ENCODE data around the gene ZFYVE28. TPM values are rescaled to one million over a fixed set of nuclear protein-coding genes. Genes with fewer than 3 reads are reported as not detected.
A peak's percentile ranks its signal among the peaks of the same experiment; 100 is the strongest.

ZFYVE28 gene
- total RNA-seq, 2 donors from 2014 or later = 13.8 to 25.6 TPM

DNA sequence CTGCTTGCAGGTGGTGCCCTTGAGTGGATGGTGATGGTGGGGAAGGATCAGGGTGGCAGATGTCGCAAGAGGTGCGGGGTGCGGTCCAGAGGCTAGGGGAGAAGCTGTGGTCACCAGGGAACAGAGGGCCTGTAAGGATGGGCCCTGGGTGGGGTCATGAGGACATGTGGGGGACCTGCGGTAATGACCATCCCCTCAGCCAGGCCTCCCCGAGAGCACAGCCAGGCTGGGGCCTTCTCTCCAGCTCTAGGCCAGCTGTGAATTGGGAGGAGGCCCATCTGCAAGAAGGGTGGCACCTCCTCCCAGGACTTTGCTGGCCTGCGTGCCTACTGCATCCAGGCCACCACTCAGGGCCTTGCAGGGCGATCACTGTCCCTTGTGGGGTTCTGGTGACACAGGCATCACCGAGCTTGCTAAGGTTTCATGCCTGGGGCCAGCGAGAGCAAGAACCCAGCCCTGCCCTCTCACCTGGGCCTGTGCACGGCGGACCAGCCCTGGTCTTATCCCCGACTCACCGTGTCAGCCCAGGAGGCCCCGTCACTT, 122.5 kb downstream of the ZFYVE28 start:
- DNase-seq (ENCODE audit: low spot score) = peak; percentile 57
- H3K27me3 Mint-ChIP-seq = no peaks in the 10 kb centered on the region
- no peaks in the 10 kb centered on the region for H3K9me3 Mint-ChIP-seq
- H3K4me1 Mint-ChIP-seq (ENCODE audit: low read depth in 2 of 2) = peaks cover 14 to 28% of the 10 kb centered on the region in 2 donors
- no peak for ATAC-seq
- H3K4me3 Mint-ChIP-seq = no peak overlapping the region
- peak overlapping the region in 1 of 2 donors; percentile 15 for H3K27ac Mint-ChIP-seq
- H3K36me3 Mint-ChIP-seq = no peaks in the 10 kb centered on the region

DNA sequence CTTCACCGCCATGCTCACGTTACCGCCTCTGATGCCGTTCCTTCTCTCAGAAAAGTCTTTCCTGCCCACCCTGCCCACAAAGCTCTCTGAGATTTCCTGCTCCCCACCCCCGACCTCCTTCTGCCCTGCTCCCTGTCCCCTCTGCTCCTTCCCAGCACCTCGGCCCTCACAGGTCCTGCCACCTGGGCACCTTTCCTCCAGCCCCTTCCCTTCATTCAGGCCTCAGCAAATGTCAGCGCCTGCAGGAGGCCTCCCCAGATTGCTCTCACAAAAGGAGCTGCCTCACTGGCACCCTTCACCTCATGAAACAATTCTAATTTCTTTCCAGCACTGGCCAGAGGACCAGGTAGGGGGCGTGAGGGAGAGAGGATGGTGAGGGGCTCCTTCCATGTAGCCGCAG, 122.9 kb downstream of the ZFYVE28 start:
- ATAC-seq (no peak), DNase-seq (ENCODE audit: low spot score) (peak; percentile 49)
- Mint-ChIP-seq H3K27ac (peak overlapping the region in 1 of 2 donors; percentile 15), H3K36me3 (no peaks in the 10 kb centered on the region), H3K9me3 (no peaks in the 10 kb centered on the region), H3K27me3 (no peaks in the 10 kb centered on the region), H3K4me3 (no peak overlapping the region), H3K4me1 (ENCODE audit: low read depth in 2 of 2) (peaks cover 17 to 31% of the 10 kb centered on the region in 2 donors)

DNA sequence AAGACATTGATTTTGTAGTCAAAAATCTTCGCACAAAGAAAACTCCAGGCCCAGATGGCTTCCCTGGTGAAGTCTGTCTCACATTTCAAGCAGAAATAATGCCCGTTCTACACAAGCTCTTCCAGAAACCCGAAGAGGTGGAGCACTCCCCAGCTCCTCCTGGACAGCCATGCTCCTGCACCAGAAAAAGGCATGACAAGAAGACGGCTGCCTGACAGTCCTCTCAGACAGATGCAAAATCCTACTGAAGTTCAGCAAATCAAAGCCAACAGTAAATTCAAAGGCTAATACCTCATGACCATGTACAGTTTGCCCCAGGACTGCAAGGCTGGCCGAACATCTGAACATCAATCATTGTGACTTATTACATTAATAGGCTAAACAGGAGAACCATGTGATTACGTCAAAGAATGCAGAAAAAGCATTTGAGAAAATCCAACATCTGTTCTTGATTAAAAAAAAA, 125.8 kb downstream of the ZFYVE28 start:
- no peaks in the 10 kb centered on the region for H3K36me3 Mint-ChIP-seq
- no peak for DNase-seq (ENCODE audit: low spot score)
- no peak for ATAC-seq
- no peaks in the 10 kb centered on the region for H3K9me3 Mint-ChIP-seq
- H3K27ac Mint-ChIP-seq = no peak overlapping the region
- H3K4me1 Mint-ChIP-seq (ENCODE audit: low read depth in 2 of 2) = peaks cover 17 to 25% of the 10 kb centered on the region in 2 donors
- no peaks in the 10 kb centered on the region for H3K27me3 Mint-ChIP-seq
- H3K4me3 Mint-ChIP-seq = no peak overlapping the region

DNA sequence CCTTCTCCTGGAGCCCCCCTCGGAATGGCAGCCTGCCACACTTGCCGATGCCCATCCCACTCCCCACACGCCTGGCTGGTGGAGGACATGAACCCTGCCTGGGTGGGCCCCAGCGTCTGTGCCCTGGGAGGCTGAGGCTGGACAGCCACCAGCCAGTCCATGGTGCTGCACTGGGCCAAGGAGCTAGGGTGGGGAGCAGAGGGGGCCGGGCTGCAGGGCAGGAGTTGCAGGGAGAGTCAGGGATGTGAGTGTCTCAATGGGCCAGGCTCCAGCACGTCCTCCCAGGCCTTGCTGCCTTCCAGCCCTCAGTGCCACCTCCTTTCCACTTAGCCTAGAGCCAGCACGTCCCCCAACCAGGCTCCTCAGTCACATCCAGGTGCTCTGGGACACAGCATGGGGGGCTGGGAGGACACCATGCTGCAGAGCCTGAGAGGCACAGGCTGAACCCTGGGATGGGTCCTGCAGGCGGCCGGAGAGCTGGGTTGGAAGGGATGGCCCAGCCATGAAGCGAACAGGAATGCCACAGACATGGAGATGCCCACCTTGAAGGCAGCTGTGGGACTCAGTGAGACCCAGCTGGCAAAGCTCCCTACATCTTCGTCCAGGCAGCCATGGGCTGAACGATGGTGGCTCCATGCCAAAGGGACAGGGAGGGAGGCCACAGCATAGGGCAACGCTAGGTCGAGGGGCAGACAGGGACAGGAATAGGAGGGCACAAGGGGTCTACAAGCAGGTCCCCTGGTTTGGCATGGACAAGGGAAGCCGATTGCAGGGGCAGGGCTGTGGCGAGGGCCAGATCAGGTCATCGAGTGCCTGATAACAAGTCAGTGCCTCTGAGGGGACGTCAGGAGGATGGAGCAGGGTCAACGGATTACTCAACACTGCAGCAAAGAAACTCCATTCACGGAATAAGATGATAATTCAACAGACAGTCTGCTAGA, 126.5 kb downstream of the ZFYVE28 start:
- Mint-ChIP-seq H3K4me3 (no peak overlapping the region), H3K36me3 (no peaks in the 10 kb centered on the region), H3K27ac (no peak overlapping the region), H3K9me3 (no peaks in the 10 kb centered on the region), H3K4me1 (ENCODE audit: low read depth in 2 of 2) (peaks cover 15 to 23% of the 10 kb centered on the region in 2 donors), H3K27me3 (no peaks in the 10 kb centered on the region)
- DNase-seq (ENCODE audit: low spot score) (peak; percentile 38), ATAC-seq (no peak)

DNA sequence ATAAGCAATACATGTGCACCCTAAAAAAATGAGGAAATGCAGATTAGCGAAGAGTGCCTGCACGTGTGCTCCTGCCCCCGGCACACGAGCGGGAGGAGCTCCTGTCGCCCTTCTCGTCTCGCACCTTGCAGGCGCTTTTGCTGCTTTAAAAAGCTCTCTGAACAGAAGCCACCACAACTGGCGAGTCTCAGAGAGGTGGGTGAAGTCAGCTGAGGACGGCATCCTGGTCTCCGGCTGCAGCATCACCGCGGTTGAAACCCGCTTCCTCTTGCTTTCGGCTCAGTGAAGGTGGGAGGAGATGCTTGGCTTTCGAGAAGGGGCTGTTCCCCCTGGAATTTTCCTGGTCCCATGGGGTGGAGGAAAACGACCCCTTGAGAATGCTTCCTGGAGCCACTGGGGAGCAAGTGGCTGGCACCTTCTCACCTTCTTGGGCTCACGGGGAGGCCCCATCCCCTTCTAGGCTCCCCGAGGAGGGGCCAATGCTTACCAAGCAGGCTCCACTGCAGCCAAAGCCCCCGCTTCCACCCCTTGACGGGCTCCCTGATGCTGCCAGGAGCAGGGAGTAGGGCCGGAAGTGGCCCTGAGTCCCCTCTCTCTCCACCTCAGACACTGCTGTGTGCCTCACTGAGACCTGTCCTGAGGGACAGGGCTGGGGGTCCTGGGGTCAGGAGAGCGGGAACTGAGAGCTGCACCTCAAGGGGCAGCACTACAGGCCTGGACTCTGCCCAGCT, 127.3 kb downstream of the ZFYVE28 start:
- peak; percentile 84 to 86 for ATAC-seq
- Mint-ChIP-seq H3K9me3 (no peaks in the 10 kb centered on the region), H3K27ac (peak overlapping the region; percentile 29 to 48), H3K4me1 (ENCODE audit: low read depth in 2 of 2) (peaks cover 15 to 23% of the 10 kb centered on the region in 2 donors), H3K27me3 (no peaks in the 10 kb centered on the region), H3K36me3 (no peaks in the 10 kb centered on the region), H3K4me3 (peak overlapping the region; percentile 59)
- DNase-seq (ENCODE audit: low spot score) = no peak

DNA sequence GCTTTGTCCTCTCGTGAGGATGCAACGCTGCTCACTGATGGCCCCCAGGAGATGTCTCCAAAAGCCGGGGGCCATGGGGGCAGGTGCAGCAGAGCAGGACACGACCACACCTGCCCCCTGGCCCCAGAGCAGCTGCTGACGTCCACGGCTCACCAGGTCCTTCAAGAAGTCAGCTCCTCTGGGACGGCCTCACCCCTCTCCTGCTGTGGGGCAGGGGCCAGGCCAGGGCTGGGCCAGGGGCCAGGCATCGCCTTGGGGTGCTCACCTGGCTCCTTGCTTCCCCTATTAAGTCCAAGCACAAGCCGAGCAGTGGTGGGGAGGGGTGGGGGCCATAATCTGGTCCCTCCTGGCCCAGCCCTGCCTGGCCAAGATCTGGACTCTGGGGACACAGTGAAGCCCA, 128.0 kb downstream of the ZFYVE28 start:
- no peaks in the 10 kb centered on the region for H3K27me3 Mint-ChIP-seq
- H3K9me3 Mint-ChIP-seq = no peaks in the 10 kb centered on the region
- H3K4me1 Mint-ChIP-seq (ENCODE audit: low read depth in 2 of 2) = peaks cover 12 to 22% of the 10 kb centered on the region in 2 donors
- H3K27ac Mint-ChIP-seq = peak overlapping the region; percentile 29 to 48
- H3K36me3 Mint-ChIP-seq = no peaks in the 10 kb centered on the region
- no peak for DNase-seq (ENCODE audit: low spot score)
- peak overlapping the region; percentile 59 for H3K4me3 Mint-ChIP-seq
- peak in 1 of 2 donors; percentile 44 for ATAC-seq

DNA sequence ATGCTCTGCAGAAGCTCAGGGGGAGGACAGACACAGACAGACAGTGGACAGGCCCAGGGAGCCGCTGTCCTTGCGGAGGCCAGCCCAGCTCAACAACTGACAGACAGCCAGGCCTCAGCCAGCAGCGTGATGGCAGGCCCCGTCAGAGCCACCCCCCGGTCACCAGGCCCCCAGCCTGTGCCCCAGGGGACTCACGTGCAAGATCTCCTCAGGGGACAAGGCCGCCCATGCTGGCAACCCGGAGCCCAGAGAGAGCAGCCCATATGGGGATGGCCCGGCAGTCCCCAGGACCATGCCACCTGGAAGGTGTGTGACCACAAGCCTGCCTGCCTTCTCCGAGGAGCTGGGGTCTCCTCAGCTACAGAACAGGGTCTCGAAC, 128.5 kb downstream of the ZFYVE28 start:
- Mint-ChIP-seq H3K27ac (peak overlapping the region in 1 of 2 donors; percentile 54), H3K4me1 (ENCODE audit: low read depth in 2 of 2) (peaks cover 10 to 22% of the 10 kb centered on the region in 2 donors), H3K9me3 (no peaks in the 10 kb centered on the region), H3K4me3 (peak overlapping the region; percentile 42), H3K36me3 (no peaks in the 10 kb centered on the region), H3K27me3 (no peaks in the 10 kb centered on the region)
- peak; percentile 58 for DNase-seq (ENCODE audit: low spot score)
- ATAC-seq = no peak

DNA sequence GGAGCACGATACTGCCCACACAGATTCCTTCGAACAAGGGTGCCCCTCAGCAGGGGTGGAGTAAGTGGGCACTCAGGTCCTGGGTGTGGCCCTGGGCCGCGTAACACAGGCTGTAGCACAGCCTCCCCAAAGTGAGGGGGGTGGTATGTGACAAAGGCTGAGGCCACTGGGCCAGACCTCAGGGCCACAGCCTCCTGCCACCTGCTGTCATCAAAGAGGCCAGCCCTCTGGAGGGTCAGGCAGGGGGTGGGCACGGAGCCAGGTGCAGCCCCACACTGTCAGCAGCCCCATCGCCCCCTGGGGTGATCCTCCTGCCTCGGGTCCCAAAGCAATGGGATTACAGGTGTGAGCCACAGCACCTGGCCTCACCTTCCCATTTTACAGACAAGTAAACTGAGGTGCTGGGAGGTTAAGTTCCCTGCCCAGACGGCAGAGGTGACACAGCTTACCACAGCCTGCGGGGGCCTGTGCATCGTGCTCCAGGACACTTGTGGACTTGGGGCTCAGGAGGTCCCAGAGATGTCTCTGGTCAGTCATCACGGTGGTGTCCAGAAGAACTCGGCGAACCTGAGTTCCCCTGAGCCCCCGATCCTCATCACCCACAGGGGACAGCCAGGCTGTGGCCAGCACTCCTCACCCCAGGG, 129.0 kb downstream of the ZFYVE28 start:
- no peak for ATAC-seq
- peak; percentile 59 for DNase-seq (ENCODE audit: low spot score)
- Mint-ChIP-seq H3K36me3 (no peaks in the 10 kb centered on the region), H3K9me3 (no peaks in the 10 kb centered on the region), H3K4me3 (no peak overlapping the region), H3K4me1 (ENCODE audit: low read depth in 2 of 2) (peaks cover 10 to 23% of the 10 kb centered on the region in 2 donors), H3K27me3 (no peaks in the 10 kb centered on the region), H3K27ac (peak overlapping the region in 1 of 2 donors; percentile 54)

DNA sequence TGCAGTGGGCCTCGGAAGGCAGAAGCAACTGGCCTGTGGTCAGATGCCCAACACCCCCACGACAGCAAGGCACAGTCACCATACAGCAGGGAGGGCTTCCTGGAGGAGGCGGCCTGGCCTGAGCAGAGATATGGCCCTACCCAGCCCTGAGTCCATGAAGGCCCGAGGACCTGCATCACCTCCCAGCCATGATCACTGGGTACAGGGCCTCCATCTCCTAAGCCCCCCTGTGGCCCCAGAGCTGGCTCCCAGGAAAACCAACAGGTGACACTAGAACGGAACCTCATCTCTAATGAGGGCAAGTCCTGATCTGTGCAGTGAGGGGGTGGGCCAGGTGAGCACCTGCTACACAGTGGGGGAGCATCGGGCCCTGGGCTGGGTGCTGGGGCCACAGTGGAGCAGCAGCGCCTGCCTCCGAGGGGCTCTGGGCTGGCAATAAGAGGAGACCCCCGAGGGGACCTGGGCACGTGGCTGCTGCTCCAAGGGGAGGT, 130.3 kb downstream of the ZFYVE28 start:
- no peak for DNase-seq (ENCODE audit: low spot score)
- no peak for ATAC-seq
- no peaks in the 10 kb centered on the region for H3K36me3 Mint-ChIP-seq
- H3K9me3 Mint-ChIP-seq = no peaks in the 10 kb centered on the region
- H3K27me3 Mint-ChIP-seq = no peaks in the 10 kb centered on the region
- H3K4me3 Mint-ChIP-seq = no peak overlapping the region
- H3K4me1 Mint-ChIP-seq (ENCODE audit: low read depth in 2 of 2) = peaks cover 15 to 26% of the 10 kb centered on the region in 2 donors
- H3K27ac Mint-ChIP-seq = no peak overlapping the region

DNA sequence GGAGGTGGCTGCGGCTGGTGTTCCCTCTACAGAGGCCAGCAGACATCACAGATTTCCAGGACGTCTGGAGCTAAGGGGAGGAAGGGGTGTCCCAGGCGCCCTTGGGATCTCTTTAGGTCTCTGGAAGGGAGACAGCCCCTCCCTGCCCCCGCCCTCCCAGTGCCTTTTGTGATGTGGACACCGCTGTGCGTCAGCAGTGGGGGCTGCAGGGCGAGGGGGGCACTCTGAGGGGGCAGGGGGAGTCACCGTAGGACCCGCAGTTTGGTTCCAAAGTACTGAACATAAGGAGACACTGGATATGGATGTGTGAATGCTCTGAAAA, 130.9 kb downstream of the ZFYVE28 start:
- ATAC-seq = no peak
- Mint-ChIP-seq H3K36me3 (no peaks in the 10 kb centered on the region), H3K27ac (no peak overlapping the region)

DNA sequence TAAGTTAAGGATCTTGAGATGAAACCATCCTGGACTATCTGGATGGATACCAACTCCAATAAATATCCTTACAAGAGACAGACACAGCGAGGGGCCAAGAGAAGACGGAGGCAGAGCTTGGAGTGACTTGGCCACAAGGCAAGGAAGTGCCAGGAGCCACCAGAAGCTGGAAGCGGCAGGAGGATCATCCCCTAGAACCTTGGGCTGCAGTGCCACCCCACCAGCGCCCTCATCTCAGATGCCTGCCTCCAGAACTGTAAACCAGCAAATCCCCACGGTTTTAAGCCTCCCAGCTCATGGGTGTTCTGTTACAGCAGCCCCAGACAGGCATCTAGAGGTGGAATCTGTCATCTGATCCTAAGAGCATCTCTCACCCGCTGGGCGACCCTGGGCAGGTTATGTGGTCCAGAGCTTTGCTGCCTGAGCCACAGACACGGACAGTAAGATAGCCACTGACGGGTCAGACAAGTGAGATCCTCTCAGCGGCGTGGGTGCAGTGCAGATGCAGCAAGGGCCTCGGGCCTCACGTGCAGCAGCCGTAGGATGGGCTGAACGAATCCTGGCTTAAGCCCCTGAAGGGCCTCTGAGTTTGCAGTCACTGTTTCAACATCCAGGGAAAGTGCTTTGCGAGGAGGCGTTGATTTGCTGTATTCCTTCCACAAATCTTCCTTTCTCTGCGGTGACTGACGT, 131.4 kb downstream of the ZFYVE28 start:
- H3K27me3 Mint-ChIP-seq = no peaks in the 10 kb centered on the region
- no peaks in the 10 kb centered on the region for H3K36me3 Mint-ChIP-seq
- H3K4me1 Mint-ChIP-seq (ENCODE audit: low read depth in 2 of 2) = peaks cover 25 to 33% of the 10 kb centered on the region in 2 donors
- no peak overlapping the region for H3K4me3 Mint-ChIP-seq
- no peaks in the 10 kb centered on the region for H3K9me3 Mint-ChIP-seq
- no peak for ATAC-seq
- DNase-seq (ENCODE audit: low spot score) = peak; percentile 51
- H3K27ac Mint-ChIP-seq = no peak overlapping the region

More for the DNA sequence above, 130.9 kb downstream of the ZFYVE28 start:
- Mint-ChIP-seq H3K4me1 (ENCODE audit: low read depth in 2 of 2) (peaks cover 20 to 30% of the 10 kb centered on the region in 2 donors), H3K4me3 (no peak overlapping the region), H3K9me3 (no peaks in the 10 kb centered on the region), H3K27me3 (no peaks in the 10 kb centered on the region)
- no peak for DNase-seq (ENCODE audit: low spot score)

DNA sequence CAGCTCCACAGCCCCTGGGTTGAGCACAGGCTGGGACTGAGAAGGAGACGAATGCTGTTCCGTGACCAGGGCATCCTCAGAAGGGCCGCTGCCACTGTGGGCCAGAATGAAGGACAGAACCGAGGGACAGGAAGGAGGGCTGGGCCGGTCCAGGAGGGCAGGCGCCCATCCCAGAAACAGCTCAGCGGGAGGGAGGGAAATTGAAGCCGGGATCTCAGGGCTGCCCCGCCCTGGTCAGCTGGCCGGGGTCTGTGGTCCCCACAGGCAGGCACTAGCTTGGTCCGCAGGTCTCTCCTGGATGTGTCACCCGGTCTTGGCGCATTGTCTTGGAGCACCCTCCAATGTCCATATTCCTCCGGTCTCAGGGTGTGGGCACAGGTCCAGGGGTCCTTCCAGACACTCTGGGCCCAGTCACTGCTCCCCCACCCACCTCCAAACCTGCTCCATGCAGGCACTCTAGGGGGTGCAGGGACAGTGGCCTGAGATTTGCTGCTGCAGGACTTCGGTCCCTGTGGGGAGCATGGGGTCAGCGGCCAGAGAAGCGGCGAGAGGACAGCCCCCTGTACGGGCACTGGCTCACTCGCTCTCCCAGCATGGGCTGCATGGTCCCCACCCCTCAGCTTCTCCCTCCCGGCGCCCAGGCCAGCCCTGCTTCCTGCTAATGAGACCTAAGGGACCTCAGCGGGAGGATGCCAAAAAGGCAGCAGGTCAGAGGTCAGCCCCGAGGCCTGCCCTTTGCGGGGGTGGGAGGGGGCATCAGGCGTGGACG, 132.6 kb downstream of the ZFYVE28 start:
- Mint-ChIP-seq H3K27ac (no peak overlapping the region), H3K4me1 (ENCODE audit: low read depth in 2 of 2) (peaks cover 34 to 39% of the 10 kb centered on the region in 2 donors), H3K27me3 (no peaks in the 10 kb centered on the region), H3K36me3 (no peaks in the 10 kb centered on the region), H3K9me3 (no peaks in the 10 kb centered on the region), H3K4me3 (no peak overlapping the region)
- DNase-seq (ENCODE audit: low spot score) (peak; percentile 53), ATAC-seq (no peak)

Measured in natural killer cell treated with Interleukin-12 subunit alpha and Interleukin-12 subunit beta and Interleukin-15 and Interleukin-18, amount 100 ng/mL, for 72 hours (primary cell).